H9 (cell line): ENCODE data around the gene NT5DC3. TPM values are rescaled to one million over a fixed set of nuclear protein-coding genes. Genes with fewer than 3 reads are reported as not detected.

Source experiments
- DNase-seq: peaks from one replicate; pipeline ENCODE4 v3.0.0-alpha.2; 2017
- H2AFZ ChIP-seq: one replicate; pipeline ENCODE4 v1.6.1; 2013; ENCODE audit warnings: mild to moderate bottlenecking, low read length, control low read depth, moderate library complexity
- H2AK5ac ChIP-seq: 2 replicates; pipeline ENCODE4 v1.6.1; 2013; ENCODE audit warnings: low read length, control low read depth, mixed read lengths; ENCODE audit not compliant: insufficient read length
- H2BK120ac ChIP-seq: one replicate; pipeline ENCODE4 v1.6.1; 2013; ENCODE audit warnings: low read depth, mild to moderate bottlenecking, low read length, control low read depth, inconsistent platforms; ENCODE audit not compliant: poor library complexity, severe bottlenecking
- H2BK12ac ChIP-seq: 2 replicates; pipeline ENCODE4 v1.6.1; 2013; ENCODE audit warnings: low read length, control low read depth, mixed read lengths, low read depth; ENCODE audit not compliant: insufficient read length
- H2BK15ac ChIP-seq: 2 replicates; pipeline ENCODE4 v1.6.1; 2013; ENCODE audit warnings: low read depth, low read length, control low read depth
- H2BK20ac ChIP-seq: one replicate; pipeline ENCODE4 v1.6.1; 2013; ENCODE audit warnings: low read depth, mild to moderate bottlenecking, low read length, control low read depth, inconsistent platforms; ENCODE audit not compliant: poor library complexity, severe bottlenecking
- H2BK5ac ChIP-seq: 2 replicates; pipeline ENCODE4 v1.6.1; 2013; ENCODE audit warnings: low read length, control low read depth, mixed read lengths; ENCODE audit not compliant: insufficient read length
- H3K14ac ChIP-seq: 2 replicates; pipeline ENCODE4 v1.6.1; 2013; ENCODE audit warnings: low read length, control low read depth; ENCODE audit not compliant: insufficient read depth
- H3K18ac ChIP-seq: 2 replicates; pipeline ENCODE4 v1.6.1; 2013; ENCODE audit warnings: low read depth, mild to moderate bottlenecking, mixed read lengths, low read length, control low read depth; ENCODE audit not compliant: insufficient read length
- H3K23ac ChIP-seq: 2 replicates; pipeline ENCODE4 v1.6.1; 2013; ENCODE audit warnings: low read length, control low read depth, mixed read lengths, low read depth; ENCODE audit not compliant: insufficient read length
- H3K23me2 ChIP-seq: 2 replicates; pipeline ENCODE4 v1.6.1; 2013; ENCODE audit warnings: low read depth, mild to moderate bottlenecking, mixed read lengths, low read length, control low read depth; ENCODE audit not compliant: insufficient read length, poor library complexity, severe bottlenecking
- H3K27ac ChIP-seq: 2 replicates; pipeline ENCODE4 v1.5.1; 2013; ENCODE audit warnings: low read length, control low read depth, mixed read lengths, low read depth; ENCODE audit not compliant: insufficient read length
- H3K27me3 ChIP-seq: 2 replicates; pipeline ENCODE4 v1.6.1; 2013; ENCODE audit warnings: low read length, control low read depth, inconsistent platforms; ENCODE audit not compliant: insufficient read depth
- H3K4ac ChIP-seq: 2 replicates; pipeline ENCODE4 v1.6.1; 2013; ENCODE audit warnings: low read depth, mild to moderate bottlenecking, control low read depth, inconsistent platforms, low read length, moderate library complexity
- H3K4me1 ChIP-seq: 2 replicates; pipeline ENCODE4 v1.6.1; 2013; ENCODE audit warnings: low read length, control low read depth, inconsistent platforms; ENCODE audit not compliant: insufficient read depth
- H3K4me2 ChIP-seq: 2 replicates; pipeline ENCODE4 v1.6.1; 2013; ENCODE audit warnings: low read length, control low read depth, mixed read lengths; ENCODE audit not compliant: insufficient read length, insufficient read depth
- H3K56ac ChIP-seq: 2 replicates; pipeline ENCODE4 v1.6.1; 2013; ENCODE audit warnings: low read depth, mild to moderate bottlenecking, mixed read lengths, low read length, control low read depth; ENCODE audit not compliant: insufficient read length
- H3K79me1 ChIP-seq: 2 replicates; pipeline ENCODE4 v1.6.1; 2013; ENCODE audit warnings: low read depth, mild to moderate bottlenecking, moderate library complexity, low read length, control low read depth, inconsistent platforms; ENCODE audit not compliant: insufficient read depth, poor library complexity, severe bottlenecking
- H3K79me2 ChIP-seq: 2 replicates; pipeline ENCODE4 v1.6.1; 2013; ENCODE audit warnings: low read length, control low read depth, inconsistent platforms; ENCODE audit not compliant: insufficient read depth
- H3K9ac ChIP-seq: 2 replicates; pipeline ENCODE4 v1.6.1; 2013; ENCODE audit warnings: low read length, control low read depth, mixed read lengths; ENCODE audit not compliant: insufficient read length; ENCODE audit errors: extremely low read depth
- H3K9me3 ChIP-seq: one replicate; pipeline ENCODE4 v1.6.1; 2013; ENCODE audit warnings: low read depth, low read length, inconsistent platforms; ENCODE audit not compliant: control insufficient read depth
- H3T11ph ChIP-seq: one replicate; pipeline ENCODE4 v1.6.1; 2013; ENCODE audit warnings: mild to moderate bottlenecking, low read length, control low read depth, inconsistent platforms
- H4K20me1 ChIP-seq: one replicate; pipeline ENCODE4 v1.6.1; 2013; ENCODE audit not compliant: control insufficient read depth, insufficient read length, insufficient read depth
- H4K5ac ChIP-seq: 2 replicates; pipeline ENCODE4 v1.6.1; 2013; ENCODE audit warnings: low read depth, mild to moderate bottlenecking, mixed read lengths, low read length, control low read depth; ENCODE audit not compliant: insufficient read length
- H4K8ac ChIP-seq: replicated peaks from 2 replicates; pipeline ENCODE4 v1.6.1; 2013; ENCODE audit warnings: low read length, control low read depth, mixed read lengths, low read depth; ENCODE audit not compliant: insufficient read length
- H4K91ac ChIP-seq: 2 replicates; pipeline ENCODE4 v1.6.1; 2013; ENCODE audit warnings: low read depth, mild to moderate bottlenecking, moderate library complexity, mixed read lengths, low read length, control low read depth; ENCODE audit not compliant: insufficient read length
- H3K27ac Mint-ChIP-seq, 3 experiments: 2 replicates in 2 of 3; 3 replicates in 1 of 3; pipeline ENCODE4 v1.8.0; 2020 to 2021; ENCODE audit warnings: mixed read lengths in 3 of 3, mild to moderate bottlenecking in 1 of 3, moderate library complexity in 1 of 3
- H3K27me3 Mint-ChIP-seq: 2 replicates; pipeline ENCODE4 v1.8.0; 2021; ENCODE audit warnings: low read depth, mild to moderate bottlenecking, moderate library complexity, mixed read lengths
- H3K36me3 Mint-ChIP-seq, 3 experiments: 2 replicates in 2 of 3; 3 replicates in 1 of 3; pipeline ENCODE4 v1.8.0; 2020 to 2021; ENCODE audit warnings: low read depth in 3 of 3, mixed read lengths in 3 of 3; ENCODE audit not compliant: insufficient read depth in 1 of 3
- H3K4me1 Mint-ChIP-seq, 2 experiments: 2 replicates each; pipeline ENCODE4 v1.8.0; 2020; ENCODE audit warnings: mixed read lengths in 2 of 2
- H3K4me3 Mint-ChIP-seq, 2 experiments: 2 replicates in 1 of 2; 3 replicates in 1 of 2; pipeline ENCODE4 v1.8.0; 2020 to 2021; ENCODE audit warnings: mild to moderate bottlenecking in 2 of 2, mixed read lengths in 2 of 2, moderate library complexity in 1 of 2
- H3K9me3 Mint-ChIP-seq, 2 experiments: 2 replicates in 1 of 2; 3 replicates in 1 of 2; pipeline ENCODE4 v1.8.0; 2020; ENCODE audit warnings: mild to moderate bottlenecking in 2 of 2, mixed read lengths in 2 of 2, moderate library complexity in 1 of 2
- WGBS: extraction: QIAGEN DNeasy Blood & Tissue Kit; methylation state at CpG from one replicate; pipeline ENCODE4 v1.1.7; 2013; ENCODE audit warnings: missing lambda C conversion rate, low lambda C conversion rate, mixed read lengths; ENCODE audit not compliant: insufficient read length; ENCODE audit errors: extremely low coverage; 5-methylcytosine and 5-hydroxymethylcytosine counted together
- total RNA-seq: library from RNA; stranded (reverse); gene quantifications from 2 replicates; pipeline ENCODE4 v1.2.1, GENCODE V29; 2021
- TF ChIP-seq, protein P1 (sequence below): fragments of 200-600 bp; sonication (generic); conservative IDR thresholded peaks from 3 replicates; pipeline ENCODE4 v1.8.0; 2021; ENCODE audit warnings: antibody characterized with exemption, mild to moderate bottlenecking

NT5DC3 gene
- total RNA-seq, 1 experiment from 2014 or later, result 13.6 TPM

DNA sequence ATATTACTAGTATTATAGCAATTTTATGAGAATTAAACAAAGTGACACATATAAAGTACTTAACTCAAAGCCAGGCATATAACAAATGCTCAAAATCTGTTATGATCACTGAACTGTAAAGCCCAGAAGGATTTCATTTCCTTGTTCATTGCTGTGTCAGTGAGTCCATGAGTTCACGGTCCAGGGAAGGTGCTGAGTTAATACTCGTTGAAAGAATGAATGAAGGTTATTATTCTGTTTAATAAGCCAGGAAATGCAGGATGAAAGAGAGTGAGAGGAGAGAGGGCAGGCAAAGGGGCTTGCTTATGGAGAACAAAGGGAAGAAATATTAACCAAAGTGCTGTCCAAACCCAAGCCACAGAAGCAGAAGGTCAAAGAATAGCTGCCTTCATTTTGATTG is 40.2 kb upstream of the NT5DC3 start:
- no peak overlapping the region for H3K4me3 Mint-ChIP-seq
- H2AK5ac ChIP-seq, result no peak overlapping the region
- H2AFZ ChIP-seq, result no peak overlapping the region
- H3K27me3 ChIP-seq, result no peaks in the 10 kb centered on the region
- H3K4me1 ChIP-seq, result no peaks in the 10 kb centered on the region; the same call in 1 of the 2 replicates
- no peak overlapping the region for H2BK15ac ChIP-seq
- H4K91ac ChIP-seq, result no peak overlapping the region
- H3K9me3 Mint-ChIP-seq, result no peaks in the 10 kb centered on the region
- no peaks in the 10 kb centered on the region for H3K79me1 ChIP-seq
- no peaks in the 10 kb centered on the region for H4K20me1 ChIP-seq
- no peak overlapping the region for H3K4ac ChIP-seq
- H3K27ac ChIP-seq, result no peak overlapping the region
- TF ChIP-seq, protein P1, sequence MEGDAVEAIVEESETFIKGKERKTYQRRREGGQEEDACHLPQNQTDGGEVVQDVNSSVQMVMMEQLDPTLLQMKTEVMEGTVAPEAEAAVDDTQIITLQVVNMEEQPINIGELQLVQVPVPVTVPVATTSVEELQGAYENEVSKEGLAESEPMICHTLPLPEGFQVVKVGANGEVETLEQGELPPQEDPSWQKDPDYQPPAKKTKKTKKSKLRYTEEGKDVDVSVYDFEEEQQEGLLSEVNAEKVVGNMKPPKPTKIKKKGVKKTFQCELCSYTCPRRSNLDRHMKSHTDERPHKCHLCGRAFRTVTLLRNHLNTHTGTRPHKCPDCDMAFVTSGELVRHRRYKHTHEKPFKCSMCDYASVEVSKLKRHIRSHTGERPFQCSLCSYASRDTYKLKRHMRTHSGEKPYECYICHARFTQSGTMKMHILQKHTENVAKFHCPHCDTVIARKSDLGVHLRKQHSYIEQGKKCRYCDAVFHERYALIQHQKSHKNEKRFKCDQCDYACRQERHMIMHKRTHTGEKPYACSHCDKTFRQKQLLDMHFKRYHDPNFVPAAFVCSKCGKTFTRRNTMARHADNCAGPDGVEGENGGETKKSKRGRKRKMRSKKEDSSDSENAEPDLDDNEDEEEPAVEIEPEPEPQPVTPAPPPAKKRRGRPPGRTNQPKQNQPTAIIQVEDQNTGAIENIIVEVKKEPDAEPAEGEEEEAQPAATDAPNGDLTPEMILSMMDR, result no peak
- no peak overlapping the region for H3K4me2 ChIP-seq
- H3K23ac ChIP-seq, result no peak overlapping the region
- no peak overlapping the region for H3K9ac ChIP-seq
- WGBS, result no CpG with 5 or more reads among the region's 2 CpGs
- no peaks in the 10 kb centered on the region for H3K9me3 ChIP-seq
- DNase-seq, result no peak
- H2BK12ac ChIP-seq, result no peak overlapping the region
- H2BK120ac ChIP-seq, result no peak overlapping the region
- H3K14ac ChIP-seq, result no peak overlapping the region
- H2BK5ac ChIP-seq, result no peak overlapping the region
- H2BK20ac ChIP-seq, result no peak overlapping the region
- H3K27me3 Mint-ChIP-seq, result no peaks in the 10 kb centered on the region; the same call in 1 of the 2 replicates
- H3K23me2 ChIP-seq, result no peaks in the 10 kb centered on the region
- H3K18ac ChIP-seq, result no peak overlapping the region
- no peaks in the 10 kb centered on the region for H3K36me3 Mint-ChIP-seq
- peaks cover 11 to 12% of the 10 kb centered on the region in 2 experiments for H3K4me1 Mint-ChIP-seq
- H4K8ac ChIP-seq, result no peak overlapping the region
- no peak overlapping the region for H4K5ac ChIP-seq
- no peak overlapping the region for H3T11ph ChIP-seq
- no peak overlapping the region for H3K56ac ChIP-seq
- no peaks in the 10 kb centered on the region for H3K79me2 ChIP-seq
- H3K27ac Mint-ChIP-seq, result no peak overlapping the region
